Endodermal cell (in vitro differentiated cells): ENCODE results near the gene SUPT7L. TPM values are rescaled to one million over a fixed set of nuclear protein-coding genes. Genes with fewer than 3 reads are reported as not detected.

Experiments
- DNase-seq: peaks from one replicate; pipeline ENCODE4 v3.0.0-alpha.2; 2017
- H3K27ac ChIP-seq: 2 replicates; pipeline ENCODE4 v1.5.1; 2013; ENCODE audit warnings: mild to moderate bottlenecking, low read depth, low read length, moderate library complexity
- H3K27me3 ChIP-seq: 2 replicates; pipeline ENCODE4 v1.6.1; 2013; ENCODE audit warnings: mild to moderate bottlenecking, low read length, moderate library complexity; ENCODE audit not compliant: insufficient read depth, control insufficient read depth, poor library complexity, severe bottlenecking
- H3K36me3 ChIP-seq: 2 replicates; pipeline ENCODE4 v1.7.0; 2013; ENCODE audit warnings: mild to moderate bottlenecking, low read length, moderate library complexity; ENCODE audit not compliant: control insufficient read depth, insufficient read depth
- H3K4me1 ChIP-seq: one replicate; pipeline ENCODE4 v1.7.0; 2013; ENCODE audit warnings: low read length; ENCODE audit not compliant: control insufficient read depth, insufficient read depth
- H3K4me3 ChIP-seq: 2 replicates; pipeline ENCODE4 v1.5.1; 2013; ENCODE audit warnings: mild to moderate bottlenecking, low read length, moderate library complexity
- H3K9ac ChIP-seq: 2 replicates; pipeline ENCODE4 v1.6.1; 2013; ENCODE audit warnings: mild to moderate bottlenecking, low read length, moderate library complexity; ENCODE audit not compliant: poor library complexity, severe bottlenecking; ENCODE audit errors: extremely low read depth
- H3K9me3 ChIP-seq: 2 replicates; pipeline ENCODE4 v1.6.1; 2013; ENCODE audit warnings: mild to moderate bottlenecking, low read length, moderate library complexity; ENCODE audit not compliant: control insufficient read depth
- H3K27ac Mint-ChIP-seq: 2 replicates; pipeline ENCODE4 v1.8.0; 2020; ENCODE audit warnings: mixed read lengths
- H3K27me3 Mint-ChIP-seq: 2 replicates; pipeline ENCODE4 v1.8.0; 2021; ENCODE audit warnings: mild to moderate bottlenecking, mixed read lengths; ENCODE audit not compliant: insufficient read depth
- H3K36me3 Mint-ChIP-seq: 2 replicates; pipeline ENCODE4 v1.8.0; 2020; ENCODE audit warnings: low read depth, mixed read lengths
- H3K4me1 Mint-ChIP-seq: 2 replicates; pipeline ENCODE4 v1.8.0; 2020; ENCODE audit warnings: mixed read lengths
- H3K4me3 Mint-ChIP-seq: 2 replicates; pipeline ENCODE4 v1.8.0; 2020; ENCODE audit warnings: mild to moderate bottlenecking, moderate library complexity, mixed read lengths
- H3K9me3 Mint-ChIP-seq: 2 replicates; pipeline ENCODE4 v1.8.0; 2020; ENCODE audit warnings: mild to moderate bottlenecking, mixed read lengths
- CTCF ChIP-seq: fragments of 200-600 bp; sonication (generic); conservative IDR thresholded peaks from 2 replicates; pipeline ENCODE4 v1.5.0; 2021; ENCODE audit warnings: antibody characterized with exemption, mild to moderate bottlenecking
- WGBS, 2 experiments: methylation state at CpG; one replicate each; pipeline versions ENCODE4 v1.1.5 to v1.1.7; 2013; ENCODE audit warnings: missing lambda C conversion rate in 2 of 2, mixed read lengths in 1 of 2; ENCODE audit not compliant: insufficient coverage in 1 of 2, insufficient read length in 1 of 2; 5-methylcytosine and 5-hydroxymethylcytosine counted together
- total RNA-seq, 2 donors: library from RNA; stranded (reverse); fragmentation: NEBNext Ultra II Directional in 1 of 2; extraction: Animal tissue kit (Norgen Biotek cat#: 25700) in 1 of 2; gene quantifications; 2 replicates in 1 of 2; 3 replicates in 1 of 2; pipeline ENCODE4 v1.2.1, GENCODE V29; 2021

The SUPT7L gene
- total RNA-seq, 2 donors from 2014 or later: 43.3 to 43.9 TPM

- 95 to 97% methylated on average over 3 of the region's 3 CpGs for WGBS, 2 experiments
These were observed 48.1 kb downstream of the SUPT7L start for GRCh38 chr2:27615316-27615715.

GRCh38 chr2:27613985-27614384 is 49.4 kb downstream of the SUPT7L start:
- H3K4me1 Mint-ChIP-seq: no peaks in the 10 kb centered on the region
- H3K36me3 ChIP-seq: peaks cover 69% of the 10 kb centered on the region
- H3K27ac Mint-ChIP-seq: no peak overlapping the region
- H3K36me3 Mint-ChIP-seq: peaks cover 60% of the 10 kb centered on the region
- H3K9me3 Mint-ChIP-seq: no peaks in the 10 kb centered on the region
- no peak for DNase-seq
- 96 to 100% methylated on average over 1 to 2 of the region's 2 CpGs for WGBS, 2 experiments
- no peak for TF ChIP-seq CTCF
- no peak overlapping the region for H3K9ac ChIP-seq
- H3K4me3 ChIP-seq: no peak overlapping the region
- H3K27ac ChIP-seq: no peak overlapping the region
- no peaks in the 10 kb centered on the region for H3K9me3 ChIP-seq
- H3K27me3 ChIP-seq: no peaks in the 10 kb centered on the region
- no peaks in the 10 kb centered on the region for H3K27me3 Mint-ChIP-seq
- H3K4me1 ChIP-seq: no peaks in the 10 kb centered on the region
- no peak overlapping the region for H3K4me3 Mint-ChIP-seq

More at GRCh38 chr2:27615316-27615715, 48.1 kb downstream of the SUPT7L start:
- Mint-ChIP-seq H3K4me1 (no peaks in the 10 kb centered on the region), H3K9me3 (no peaks in the 10 kb centered on the region), H3K4me3 (no peak overlapping the region), H3K27me3 (no peaks in the 10 kb centered on the region), H3K27ac (no peak overlapping the region), H3K36me3 (peaks cover 67% of the 10 kb centered on the region)
- DNase-seq: no peak
- no peak for TF ChIP-seq CTCF
- Histone ChIP-seq H3K27ac (no peak overlapping the region), H3K27me3 (no peaks in the 10 kb centered on the region), H3K36me3 (peaks cover 67% of the 10 kb centered on the region), H3K9me3 (no peaks in the 10 kb centered on the region), H3K9ac (no peak overlapping the region), H3K4me3 (no peak overlapping the region), H3K4me1 (no peaks in the 10 kb centered on the region)

GRCh38 chr2:27606611-27607010 is 56.8 kb downstream of the SUPT7L start:
- H3K27ac Mint-ChIP-seq: no peak overlapping the region
- no peaks in the 10 kb centered on the region for H3K9me3 Mint-ChIP-seq
- no peaks in the 10 kb centered on the region for H3K9me3 ChIP-seq
- peaks cover 61% of the 10 kb centered on the region for H3K36me3 Mint-ChIP-seq
- H3K27ac ChIP-seq: no peak overlapping the region
- WGBS, 2 experiments: 92 to 93% methylated on average over 1 to 2 of the region's 2 CpGs
- DNase-seq: no peak
- peaks cover 73% of the 10 kb centered on the region for H3K36me3 ChIP-seq
- H3K4me3 ChIP-seq: no peak overlapping the region
- no peak for TF ChIP-seq CTCF
- no peak overlapping the region for H3K4me3 Mint-ChIP-seq
- no peaks in the 10 kb centered on the region for H3K4me1 Mint-ChIP-seq
- H3K4me1 ChIP-seq: no peaks in the 10 kb centered on the region
- H3K9ac ChIP-seq: no peak overlapping the region
- H3K27me3 ChIP-seq: no peaks in the 10 kb centered on the region
- no peaks in the 10 kb centered on the region for H3K27me3 Mint-ChIP-seq

Other genes with a start within 250 kb of the SUPT7L start
- gene NRBP1, start 235.0 kb downstream of the SUPT7L start, total RNA-seq: 100 to 1,000 TPM; 141 to 153 TPM
- gene KRTCAP3, start 221.2 kb downstream of the SUPT7L start, total RNA-seq: 10 to 100 TPM; 27.0 to 29.7 TPM
- 10 to 100 TPM; 30.1 to 31.3 TPM for gene IFT172, start 173.9 kb downstream of the SUPT7L start, total RNA-seq
- 10 to 100 TPM; 11.6 to 14.6 TPM for gene FNDC4, start 168.4 kb downstream of the SUPT7L start, total RNA-seq
- gene GCKR, start 166.8 kb downstream of the SUPT7L start, total RNA-seq: 1 to 10 TPM; 1.6 to 1.8 TPM
- gene ZNF512, start 80.6 kb downstream of the SUPT7L start, total RNA-seq: 10 to 100 TPM; 29.3 to 36.7 TPM
- 1 to 10 TPM; 4.6 to 5.3 TPM for gene CCDC121, start 34.6 kb downstream of the SUPT7L start, total RNA-seq
- 10 to 100 TPM; 49.6 to 51.5 TPM for gene GPN1, start 34.6 kb downstream of the SUPT7L start, total RNA-seq
- 10 to 100 TPM; 24.7 to 24.9 TPM for gene SLC4A1AP, start 275 bp upstream of the SUPT7L start, total RNA-seq
- 10 to 100 TPM; 69.5 to 80.6 TPM for gene MRPL33, start 108.1 kb upstream of the SUPT7L start, total RNA-seq
- 1 to 10 TPM; 4.4 to 4.9 TPM for gene RBKS, start 226.8 kb upstream of the SUPT7L start, total RNA-seq
- 10 to 100 TPM; 36.4 to 40.9 TPM for gene BABAM2, start 227.1 kb upstream of the SUPT7L start, total RNA-seq